ENCODE data around the gene OLA1. TPM values are rescaled to one million over a fixed set of nuclear protein-coding genes. Genes with fewer than 3 reads are reported as not detected.
A peak's percentile ranks its signal among the peaks of the same experiment; 100 is the strongest.

OLA1 gene
- total and polyA plus RNA-seq, 2 of the 13 experiments (the other 11 are each of a cell fraction or from before 2014, with no cell fraction given) = 153 to 241 TPM

DNA sequence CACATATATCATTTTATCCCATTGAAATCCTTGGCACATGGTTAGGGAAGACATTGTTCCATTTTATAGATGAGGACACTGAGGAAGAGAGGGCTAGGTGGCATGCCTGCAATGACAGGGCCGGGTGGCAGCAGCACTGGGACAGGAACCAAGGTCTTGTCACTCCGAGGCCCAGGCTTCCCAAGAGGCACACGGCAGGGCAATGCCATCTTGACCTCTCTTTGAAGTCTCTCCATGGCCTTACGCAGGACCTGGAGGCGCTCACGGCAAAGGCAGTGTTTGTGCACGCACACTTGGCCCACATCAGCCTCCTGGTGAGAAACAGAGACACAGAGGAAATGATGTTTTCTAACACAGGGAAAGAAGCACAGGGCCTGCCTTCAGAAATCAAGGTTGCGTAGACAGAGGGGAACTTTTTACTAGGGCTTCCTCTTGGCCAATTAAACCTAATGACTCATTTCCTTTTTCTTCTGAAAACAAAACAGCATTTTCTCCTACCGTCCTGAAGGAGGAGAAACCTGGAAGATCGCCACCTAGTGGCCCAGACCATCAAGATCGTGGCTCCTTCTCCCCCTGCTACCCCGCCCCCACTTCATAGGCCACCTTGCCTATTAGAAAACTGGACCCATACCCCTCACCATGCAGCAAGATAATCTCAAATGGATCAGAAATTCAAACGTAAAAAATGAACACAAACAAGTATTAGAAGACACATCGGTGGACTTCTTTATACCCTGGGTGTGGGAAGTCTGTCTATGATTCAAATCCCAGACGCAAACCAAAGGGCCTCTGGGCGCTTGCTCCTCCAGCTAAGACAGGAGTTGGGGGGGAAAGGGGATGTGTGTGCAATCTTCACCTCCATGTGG, 208.5 kb downstream of the OLA1 start (continued):
- TF ChIP-seq, protein P1, sequence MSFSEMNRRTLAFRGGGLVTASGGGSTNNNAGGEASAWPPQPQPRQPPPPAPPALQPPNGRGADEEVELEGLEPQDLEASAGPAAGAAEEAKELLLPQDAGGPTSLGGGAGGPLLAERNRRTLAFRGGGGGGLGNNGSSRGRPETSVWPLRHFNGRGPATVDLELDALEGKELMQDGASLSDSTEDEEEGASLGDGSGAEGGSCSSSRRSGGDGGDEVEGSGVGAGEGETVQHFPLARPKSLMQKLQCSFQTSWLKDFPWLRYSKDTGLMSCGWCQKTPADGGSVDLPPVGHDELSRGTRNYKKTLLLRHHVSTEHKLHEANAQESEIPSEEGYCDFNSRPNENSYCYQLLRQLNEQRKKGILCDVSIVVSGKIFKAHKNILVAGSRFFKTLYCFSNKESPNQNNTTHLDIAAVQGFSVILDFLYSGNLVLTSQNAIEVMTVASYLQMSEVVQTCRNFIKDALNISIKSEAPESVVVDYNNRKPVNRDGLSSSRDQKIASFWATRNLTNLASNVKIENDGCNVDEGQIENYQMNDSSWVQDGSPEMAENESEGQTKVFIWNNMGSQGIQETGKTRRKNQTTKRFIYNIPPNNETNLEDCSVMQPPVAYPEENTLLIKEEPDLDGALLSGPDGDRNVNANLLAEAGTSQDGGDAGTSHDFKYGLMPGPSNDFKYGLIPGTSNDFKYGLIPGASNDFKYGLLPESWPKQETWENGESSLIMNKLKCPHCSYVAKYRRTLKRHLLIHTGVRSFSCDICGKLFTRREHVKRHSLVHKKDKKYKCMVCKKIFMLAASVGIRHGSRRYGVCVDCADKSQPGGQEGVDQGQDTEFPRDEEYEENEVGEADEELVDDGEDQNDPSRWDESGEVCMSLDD (CRISPR knock-in tag; IDR thresholded peaks at IDR 0.05; ENCODE audit: borderline replicate concordance) = no peak
- no peak for TF ChIP-seq NFIB (CRISPR knock-in tag; IDR thresholded peaks at IDR 0.05; ENCODE audit: borderline replicate concordance)
- TF ChIP-seq BORCS8-MEF2B (CRISPR knock-in tag; IDR thresholded peaks at IDR 0.05) = no peak
- TF ChIP-seq, protein P2, sequence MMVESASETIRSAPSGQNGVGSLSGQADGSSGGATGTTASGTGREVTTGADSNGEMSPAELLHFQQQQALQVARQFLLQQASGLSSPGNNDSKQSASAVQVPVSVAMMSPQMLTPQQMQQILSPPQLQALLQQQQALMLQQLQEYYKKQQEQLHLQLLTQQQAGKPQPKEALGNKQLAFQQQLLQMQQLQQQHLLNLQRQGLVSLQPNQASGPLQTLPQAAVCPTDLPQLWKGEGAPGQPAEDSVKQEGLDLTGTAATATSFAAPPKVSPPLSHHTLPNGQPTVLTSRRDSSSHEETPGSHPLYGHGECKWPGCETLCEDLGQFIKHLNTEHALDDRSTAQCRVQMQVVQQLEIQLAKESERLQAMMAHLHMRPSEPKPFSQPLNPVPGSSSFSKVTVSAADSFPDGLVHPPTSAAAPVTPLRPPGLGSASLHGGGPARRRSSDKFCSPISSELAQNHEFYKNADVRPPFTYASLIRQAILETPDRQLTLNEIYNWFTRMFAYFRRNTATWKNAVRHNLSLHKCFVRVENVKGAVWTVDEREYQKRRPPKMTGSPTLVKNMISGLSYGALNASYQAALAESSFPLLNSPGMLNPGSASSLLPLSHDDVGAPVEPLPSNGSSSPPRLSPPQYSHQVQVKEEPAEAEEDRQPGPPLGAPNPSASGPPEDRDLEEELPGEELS (CRISPR knock-in tag; IDR thresholded peaks at IDR 0.05) = peak; percentile 73
- TF ChIP-seq ZNF709 (CRISPR knock-in tag; IDR thresholded peaks at IDR 0.05) = no peak
- TF ChIP-seq, protein P3, sequence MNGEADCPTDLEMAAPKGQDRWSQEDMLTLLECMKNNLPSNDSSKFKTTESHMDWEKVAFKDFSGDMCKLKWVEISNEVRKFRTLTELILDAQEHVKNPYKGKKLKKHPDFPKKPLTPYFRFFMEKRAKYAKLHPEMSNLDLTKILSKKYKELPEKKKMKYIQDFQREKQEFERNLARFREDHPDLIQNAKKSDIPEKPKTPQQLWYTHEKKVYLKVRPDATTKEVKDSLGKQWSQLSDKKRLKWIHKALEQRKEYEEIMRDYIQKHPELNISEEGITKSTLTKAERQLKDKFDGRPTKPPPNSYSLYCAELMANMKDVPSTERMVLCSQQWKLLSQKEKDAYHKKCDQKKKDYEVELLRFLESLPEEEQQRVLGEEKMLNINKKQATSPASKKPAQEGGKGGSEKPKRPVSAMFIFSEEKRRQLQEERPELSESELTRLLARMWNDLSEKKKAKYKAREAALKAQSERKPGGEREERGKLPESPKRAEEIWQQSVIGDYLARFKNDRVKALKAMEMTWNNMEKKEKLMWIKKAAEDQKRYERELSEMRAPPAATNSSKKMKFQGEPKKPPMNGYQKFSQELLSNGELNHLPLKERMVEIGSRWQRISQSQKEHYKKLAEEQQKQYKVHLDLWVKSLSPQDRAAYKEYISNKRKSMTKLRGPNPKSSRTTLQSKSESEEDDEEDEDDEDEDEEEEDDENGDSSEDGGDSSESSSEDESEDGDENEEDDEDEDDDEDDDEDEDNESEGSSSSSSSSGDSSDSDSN (CRISPR knock-in tag; IDR thresholded peaks at IDR 0.05) = 0 out of 2 replicates have a peak, but pooled peaks have one; percentile 33
- no peak for TF ChIP-seq HNRNPH1 (optimal IDR thresholded peaks at IDR 0.05; ENCODE audit: low read depth, low read length)
- TF ChIP-seq, protein P4, sequence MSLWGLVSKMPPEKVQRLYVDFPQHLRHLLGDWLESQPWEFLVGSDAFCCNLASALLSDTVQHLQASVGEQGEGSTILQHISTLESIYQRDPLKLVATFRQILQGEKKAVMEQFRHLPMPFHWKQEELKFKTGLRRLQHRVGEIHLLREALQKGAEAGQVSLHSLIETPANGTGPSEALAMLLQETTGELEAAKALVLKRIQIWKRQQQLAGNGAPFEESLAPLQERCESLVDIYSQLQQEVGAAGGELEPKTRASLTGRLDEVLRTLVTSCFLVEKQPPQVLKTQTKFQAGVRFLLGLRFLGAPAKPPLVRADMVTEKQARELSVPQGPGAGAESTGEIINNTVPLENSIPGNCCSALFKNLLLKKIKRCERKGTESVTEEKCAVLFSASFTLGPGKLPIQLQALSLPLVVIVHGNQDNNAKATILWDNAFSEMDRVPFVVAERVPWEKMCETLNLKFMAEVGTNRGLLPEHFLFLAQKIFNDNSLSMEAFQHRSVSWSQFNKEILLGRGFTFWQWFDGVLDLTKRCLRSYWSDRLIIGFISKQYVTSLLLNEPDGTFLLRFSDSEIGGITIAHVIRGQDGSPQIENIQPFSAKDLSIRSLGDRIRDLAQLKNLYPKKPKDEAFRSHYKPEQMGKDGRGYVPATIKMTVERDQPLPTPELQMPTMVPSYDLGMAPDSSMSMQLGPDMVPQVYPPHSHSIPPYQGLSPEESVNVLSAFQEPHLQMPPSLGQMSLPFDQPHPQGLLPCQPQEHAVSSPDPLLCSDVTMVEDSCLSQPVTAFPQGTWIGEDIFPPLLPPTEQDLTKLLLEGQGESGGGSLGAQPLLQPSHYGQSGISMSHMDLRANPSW (CRISPR knock-in tag; IDR thresholded peaks at IDR 0.05; ENCODE audit: borderline replicate concordance) = no peak
- no peak for TF ChIP-seq ARID2 (CRISPR knock-in tag; IDR thresholded peaks at IDR 0.05; ENCODE audit: borderline replicate concordance)
- TF ChIP-seq MIER3 (CRISPR knock-in tag; IDR thresholded peaks at IDR 0.05; ENCODE audit: borderline replicate concordance) = peak; percentile 84; the same call in 1 of the 2 replicates
- TF ChIP-seq ZNF143 (CRISPR knock-in tag; IDR thresholded peaks at IDR 0.05) = no peak
- TF ChIP-seq HNF4A (CRISPR knock-in tag; IDR thresholded peaks at IDR 0.05) = peak; percentile 14; the same call in 1 of the 2 replicates
- no peak for TF ChIP-seq SYNCRIP (IDR thresholded peaks at IDR 0.05; ENCODE audit: insufficient read depth, low read depth, low read length)
- no peak for TF ChIP-seq ZNF557 (CRISPR knock-in tag; IDR thresholded peaks at IDR 0.05)
- TF ChIP-seq SIX4 (CRISPR knock-in tag; IDR thresholded peaks at IDR 0.05) = no peak
- TF ChIP-seq ZNF577 (CRISPR knock-in tag; IDR thresholded peaks at IDR 0.05; ENCODE audit: borderline replicate concordance, low read depth) = no peak
- TF ChIP-seq, protein P5, sequence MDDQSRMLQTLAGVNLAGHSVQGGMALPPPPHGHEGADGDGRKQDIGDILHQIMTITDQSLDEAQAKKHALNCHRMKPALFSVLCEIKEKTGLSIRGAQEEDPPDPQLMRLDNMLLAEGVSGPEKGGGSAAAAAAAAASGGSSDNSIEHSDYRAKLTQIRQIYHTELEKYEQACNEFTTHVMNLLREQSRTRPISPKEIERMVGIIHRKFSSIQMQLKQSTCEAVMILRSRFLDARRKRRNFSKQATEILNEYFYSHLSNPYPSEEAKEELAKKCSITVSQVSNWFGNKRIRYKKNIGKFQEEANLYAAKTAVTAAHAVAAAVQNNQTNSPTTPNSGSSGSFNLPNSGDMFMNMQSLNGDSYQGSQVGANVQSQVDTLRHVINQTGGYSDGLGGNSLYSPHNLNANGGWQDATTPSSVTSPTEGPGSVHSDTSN (CRISPR knock-in tag; IDR thresholded peaks at IDR 0.05; ENCODE audit: borderline replicate concordance) = no peak

Data from HepG2 (cell line).